ENCODE data around the gene TRIM56.
"Not testable (repeated sequence)": the region's sequence is repeated elsewhere in the genome, so short reads cannot be mapped to it uniquely, and the experiment has no call there.

The TRIM56 gene

GRCh38 chr7:101066141-101066832, 19.0 kb upstream of the TRIM56 start:
- CTCF ChIA-PET, result interaction anchor here (1.1 to 2.2 kb wide), 4 partner anchors 10 to 216 kb away, joined by 3 to 11 read pairs (median 4); no protein-coding TSS in a partner anchor
- TF ChIP-seq CTCF (IDR thresholded peaks at IDR 0.05; ENCODE audit: control extremely low read depth, extremely low read depth, low read depth, missing control alignments), result no peak

DNA sequence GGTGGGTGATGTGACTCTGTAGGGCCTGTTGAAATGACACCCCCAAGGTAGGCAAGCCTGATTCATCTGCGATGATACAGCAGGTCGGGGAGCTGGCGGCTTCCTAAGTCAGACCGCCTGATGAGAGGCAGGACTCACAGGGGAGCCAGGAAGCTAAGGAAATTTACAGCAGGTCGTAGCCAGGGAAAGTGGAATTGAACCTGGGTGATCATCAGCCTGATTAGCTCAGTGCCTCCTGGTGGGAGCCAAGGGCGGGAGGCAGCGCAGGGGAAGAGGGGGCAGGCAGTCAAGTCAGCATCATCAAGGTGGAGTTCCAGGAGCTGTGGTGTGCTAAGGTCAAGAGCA, 18.5 kb upstream of the TRIM56 start:
- no peak for TF ChIP-seq CTCF (IDR thresholded peaks at IDR 0.05; ENCODE audit: control extremely low read depth, extremely low read depth, low read depth, missing control alignments)
- ChIA-PET CTCF (interaction anchor here (0.7 to 2.2 kb wide), 6 partner anchors 10 to 361 kb away, joined by 3 to 11 read pairs (median 3); partner anchors contain the start of gene POP7), POLR2A (no interaction called here)
- DNase-seq (ENCODE audit: extremely low spot score), result no peak

More at GRCh38 chr7:101066141-101066832, 19.0 kb upstream of the TRIM56 start:
- POLR2A ChIA-PET, result no interaction called here
- DNase-seq (ENCODE audit: extremely low spot score), result no peak

DNA sequence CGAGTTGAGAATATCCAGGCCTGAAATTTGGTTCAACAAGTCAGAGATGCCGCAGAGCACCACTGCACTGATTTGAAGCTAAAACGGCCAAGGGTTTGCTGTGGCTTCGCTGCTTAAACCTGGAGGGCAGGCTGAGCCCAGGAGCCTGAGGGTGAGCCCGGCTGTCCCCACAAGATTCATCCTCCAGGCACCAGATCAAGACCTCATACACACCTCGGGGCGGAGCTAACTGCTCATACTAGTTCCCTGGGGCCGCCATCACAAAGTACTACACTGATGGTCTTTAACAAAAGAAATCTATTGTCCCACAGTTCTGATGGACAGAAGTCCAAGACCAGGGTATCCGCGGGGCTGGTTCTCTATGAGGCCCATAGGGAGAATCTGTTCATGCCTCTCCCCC, 16.9 kb upstream of the TRIM56 start:
- CTCF ChIA-PET, result interaction anchor here (1.9 kb wide), 1 partner anchor 9 kb away, joined by 10 read pairs; no protein-coding TSS in a partner anchor
- TF ChIP-seq CTCF (IDR thresholded peaks at IDR 0.05; ENCODE audit: control extremely low read depth, extremely low read depth, low read depth, missing control alignments), result no peak
- POLR2A ChIA-PET, result no interaction called here
- no peak for DNase-seq (ENCODE audit: extremely low spot score)

DNA sequence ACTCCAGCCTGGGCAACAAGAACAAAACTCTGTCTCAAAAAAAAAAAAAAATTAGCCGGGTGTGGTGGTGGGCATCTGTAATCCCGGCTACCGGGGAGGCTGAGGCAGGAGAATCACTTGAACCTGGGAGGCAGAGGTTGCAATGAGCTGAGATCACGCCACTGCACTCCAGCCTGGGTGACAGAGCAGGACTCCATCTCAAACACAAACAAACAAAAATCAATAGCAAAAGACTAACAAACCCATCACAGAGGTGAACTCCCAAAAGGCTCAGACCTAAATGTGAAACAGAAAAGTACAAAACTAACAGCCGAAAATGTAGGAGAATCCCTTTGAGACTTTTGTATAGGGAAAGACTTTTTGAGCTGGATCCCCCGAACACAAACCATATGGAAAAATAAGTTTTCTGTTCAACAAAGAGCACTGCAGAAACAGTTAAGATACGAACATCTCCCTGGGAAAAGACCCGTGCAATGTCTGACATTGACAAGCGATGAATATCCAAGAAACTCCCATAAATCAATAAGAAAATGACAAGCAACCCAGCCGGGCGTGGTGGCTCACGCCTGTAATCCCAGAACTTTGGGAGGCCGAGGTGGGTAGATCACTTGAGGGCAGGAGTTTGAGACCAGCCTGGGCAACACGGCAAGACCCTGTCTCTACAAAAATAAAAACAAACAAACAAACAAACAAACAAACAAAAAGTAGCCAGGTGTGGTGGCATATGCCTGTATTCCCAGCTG, 13.7 kb upstream of the TRIM56 start:
- DNase-seq (ENCODE audit: extremely low spot score), result not testable (repeated sequence)
- CTCF ChIA-PET, result interaction anchor here (1.5 kb wide), 1 partner anchor 9 kb away, joined by 3 read pairs; no protein-coding TSS in a partner anchor
- POLR2A ChIA-PET, result interaction anchor here (0.6 kb wide), 1 partner anchor 13 kb away, joined by 5 read pairs; no protein-coding TSS in a partner anchor

DNA sequence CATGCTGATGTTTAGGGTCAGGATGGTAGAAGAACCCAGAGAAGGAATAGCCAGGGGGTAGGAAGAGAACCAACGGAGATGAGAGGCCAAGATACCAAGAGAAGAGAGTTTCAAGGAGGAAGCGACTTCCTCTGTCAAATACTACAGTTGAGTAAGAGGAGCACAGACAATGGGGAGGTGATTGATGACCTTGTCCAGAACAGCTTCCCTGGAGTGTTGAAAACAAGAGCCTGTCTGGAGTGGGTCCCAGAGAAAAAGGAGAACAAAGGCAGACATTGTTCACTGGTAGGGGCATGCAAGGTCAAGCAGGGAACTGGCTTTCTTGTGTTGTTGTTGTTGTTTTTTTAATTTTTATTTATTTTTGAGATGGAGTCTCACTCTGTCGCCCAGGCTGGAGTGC, 9.6 kb upstream of the TRIM56 start:
- POLR2A ChIA-PET, result no interaction called here
- no peak for DNase-seq (ENCODE audit: extremely low spot score)
- no peak for TF ChIP-seq CTCF (IDR thresholded peaks at IDR 0.05; ENCODE audit: control extremely low read depth, extremely low read depth, low read depth, missing control alignments)
- CTCF ChIA-PET, result no interaction called here

DNA sequence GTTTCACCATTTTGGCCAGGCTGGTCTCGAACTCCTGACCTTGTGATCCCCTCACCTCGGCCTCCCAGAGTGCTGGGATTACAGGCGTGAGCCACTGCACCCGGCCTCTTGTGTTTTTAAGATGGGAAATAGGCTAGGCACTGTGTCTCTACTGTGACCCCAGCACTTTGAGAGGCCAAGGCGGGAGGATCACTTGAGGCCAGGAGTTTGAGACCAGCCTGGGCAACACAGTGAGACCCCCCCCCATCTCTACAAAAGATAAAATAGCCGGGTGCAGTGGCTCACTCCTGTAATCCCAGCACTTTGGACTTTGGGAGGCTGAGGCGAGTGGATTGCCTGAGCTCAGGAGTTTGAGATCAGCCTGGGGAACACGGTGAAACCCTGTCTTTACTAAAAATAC, 9.1 kb upstream of the TRIM56 start:
- CTCF ChIA-PET, result interaction anchor here (1.9 kb wide), 2 partner anchors 10 to 177 kb away, joined by 10 to 11 read pairs; no protein-coding TSS in a partner anchor
- POLR2A ChIA-PET; DNase-seq (ENCODE audit: extremely low spot score): not testable (repeated sequence)

GRCh38 chr7:101077303-101078086, 7.8 kb upstream of the TRIM56 start:
- ChIA-PET CTCF (interaction anchor here (0.7 to 2.0 kb wide), 38 partner anchors 8 to 372 kb away, joined by 3 to 16 read pairs (median 5); partner anchors contain the start of genes ACHE, MUC17, POP7 and SERPINE1), POLR2A (no interaction called here)
- peak; percentile 99 for TF ChIP-seq CTCF (IDR thresholded peaks at IDR 0.05; ENCODE audit: control extremely low read depth, extremely low read depth, low read depth, missing control alignments)
- DNase-seq (ENCODE audit: extremely low spot score), result peak; percentile 87

Data from GM10248 (cell line).